IPS DF 4.7 (cell line): ENCODE measurements around the gene NANP.
"Not testable (repeated sequence)": the region's sequence is repeated elsewhere in the genome, so short reads cannot be mapped to it uniquely, and the experiment has no call there.

Experiments
- DNase-seq: peaks from one replicate; pipeline ENCODE4 v3.0.0-alpha.2; 2013; ENCODE audit warnings: low spot score; ENCODE audit errors: extremely low read depth

Gene NANP

DNA sequence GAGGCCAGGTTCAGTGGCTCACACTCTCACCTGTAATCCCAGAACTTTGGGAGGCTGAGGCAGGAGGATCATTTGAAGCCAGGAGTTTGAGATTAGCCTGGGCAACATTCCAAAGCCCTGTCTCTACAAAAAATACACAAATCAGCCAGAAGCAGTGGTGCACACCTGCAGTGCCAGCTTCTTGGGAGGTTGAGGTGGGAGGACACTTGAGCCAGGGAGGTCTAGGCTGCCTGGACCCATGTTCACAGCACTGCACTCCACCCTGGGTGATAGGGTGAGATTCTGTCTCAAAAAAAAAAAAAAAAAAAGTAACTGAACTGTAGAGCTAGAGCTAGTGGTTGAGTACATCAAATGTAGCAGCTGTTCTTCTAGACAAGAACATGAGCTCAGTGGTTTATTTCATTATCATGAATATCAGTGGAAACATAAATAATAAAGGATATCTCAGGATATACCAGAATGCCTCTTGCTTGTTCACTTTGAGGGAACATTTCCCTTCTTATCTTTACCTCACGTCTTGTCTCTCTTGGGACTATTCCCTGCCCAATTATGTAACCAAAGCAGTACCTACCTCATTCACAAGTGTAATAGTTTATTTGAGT lies 17.6 kb downstream of the NANP start:
- DNase-seq: no peak

DNA sequence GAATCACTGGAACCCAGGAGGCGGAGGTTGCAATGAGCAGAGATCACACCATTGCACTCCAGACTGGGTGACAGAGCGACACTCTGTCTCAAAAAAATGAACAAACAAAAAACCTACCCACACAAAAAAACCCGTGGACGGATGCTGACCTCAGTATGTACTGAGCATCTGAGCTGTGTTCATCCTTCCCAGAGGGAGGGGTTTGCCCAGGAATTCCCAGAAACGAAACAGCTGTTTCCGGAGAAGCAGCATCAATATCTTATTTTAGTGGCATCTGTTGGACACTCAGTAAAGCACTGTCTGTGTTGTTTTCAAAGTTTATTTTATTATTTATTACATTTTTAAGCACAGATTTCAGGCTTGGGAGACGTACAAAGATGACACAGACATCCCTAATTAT lies 18.7 kb downstream of the NANP start:
- DNase-seq: no peak

DNA sequence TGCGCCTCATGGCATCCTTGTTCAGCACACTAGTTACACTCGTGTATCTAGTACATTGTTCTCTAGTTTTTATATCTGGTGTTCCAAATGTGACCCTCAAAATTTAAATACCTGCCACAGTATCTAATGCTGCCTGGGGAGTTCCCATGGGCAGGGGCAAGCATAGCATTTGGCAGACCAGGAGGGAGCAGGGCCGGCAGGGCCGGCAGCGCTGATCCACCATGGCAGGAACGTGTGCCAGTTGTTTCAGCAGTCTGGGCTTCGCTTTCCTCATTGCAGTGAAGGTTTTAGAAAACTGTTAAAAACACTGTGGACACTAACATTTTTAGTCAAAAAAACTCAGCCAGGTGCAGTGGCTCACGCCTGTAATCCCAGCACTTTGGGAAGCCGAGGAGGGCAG lies 19.2 kb downstream of the NANP start:
- no peak for DNase-seq

DNA sequence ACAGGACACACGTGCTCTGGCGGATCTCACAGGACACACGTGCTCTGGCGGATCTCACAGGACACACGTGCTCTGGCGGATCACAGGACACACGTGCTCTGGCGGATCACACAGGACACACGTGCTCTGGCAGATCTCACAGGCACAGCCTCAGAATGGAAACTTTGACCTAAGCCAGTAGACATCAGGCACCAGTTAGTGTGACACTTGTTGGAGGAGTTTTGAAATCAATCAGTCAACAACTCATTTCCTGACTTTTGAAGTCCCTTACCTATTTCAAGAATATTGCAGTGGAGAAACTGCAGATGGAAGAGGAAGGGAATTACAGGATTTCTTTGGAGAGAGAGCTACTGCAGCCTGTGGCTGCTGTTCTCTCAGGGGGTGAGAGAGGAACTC lies 20.9 kb downstream of the NANP start:
- DNase-seq: not testable (repeated sequence)

DNA sequence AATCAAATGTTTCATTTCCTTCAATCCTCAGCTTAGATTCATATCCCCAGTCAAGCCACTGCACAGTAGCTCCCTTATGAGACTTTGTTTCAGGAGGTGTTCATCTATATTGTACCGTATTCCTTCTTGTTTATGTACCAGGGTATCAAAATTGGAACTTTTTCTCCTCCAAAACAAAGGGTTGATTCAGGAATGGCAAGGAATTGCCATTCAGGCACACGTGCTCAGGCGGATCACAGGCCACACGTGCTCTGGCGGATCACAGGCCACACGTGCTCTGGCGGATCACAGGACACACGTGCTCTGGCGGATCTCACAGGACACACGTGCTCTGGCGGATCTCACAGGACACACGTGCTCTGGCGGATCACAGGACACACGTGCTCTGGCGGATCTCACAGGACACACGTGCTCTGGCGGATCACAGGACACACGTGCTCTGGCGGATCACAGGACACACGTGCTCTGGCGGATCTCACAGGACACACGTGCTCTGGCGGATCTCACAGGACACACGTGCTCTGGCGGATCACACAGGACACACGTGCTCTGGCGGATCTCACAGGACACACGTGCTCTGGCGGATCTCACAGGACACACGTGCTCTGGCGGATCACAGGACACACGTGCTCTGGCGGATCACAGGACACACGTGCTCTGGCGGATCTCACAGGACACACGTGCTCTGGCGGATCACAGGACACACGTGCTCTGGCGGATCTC lies 21.5 kb downstream of the NANP start:
- DNase-seq: not testable (repeated sequence)

DNA sequence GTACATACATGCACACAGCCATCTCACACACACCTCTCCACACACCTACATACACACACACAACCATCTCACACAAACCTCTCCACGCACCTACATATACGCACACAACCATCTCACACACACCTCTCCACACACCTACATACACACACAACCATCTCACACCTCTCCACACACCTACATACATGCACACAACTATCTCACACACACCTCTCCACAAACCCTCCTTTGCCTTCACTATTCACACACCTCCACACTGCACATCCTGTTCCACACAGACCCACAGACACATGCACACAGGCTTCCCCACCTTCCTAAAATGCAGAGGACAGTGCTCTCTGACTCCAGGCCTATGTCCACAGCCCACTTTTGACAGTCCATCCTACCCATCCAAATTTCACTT lies 22.2 kb downstream of the NANP start:
- DNase-seq: no peak

DNA sequence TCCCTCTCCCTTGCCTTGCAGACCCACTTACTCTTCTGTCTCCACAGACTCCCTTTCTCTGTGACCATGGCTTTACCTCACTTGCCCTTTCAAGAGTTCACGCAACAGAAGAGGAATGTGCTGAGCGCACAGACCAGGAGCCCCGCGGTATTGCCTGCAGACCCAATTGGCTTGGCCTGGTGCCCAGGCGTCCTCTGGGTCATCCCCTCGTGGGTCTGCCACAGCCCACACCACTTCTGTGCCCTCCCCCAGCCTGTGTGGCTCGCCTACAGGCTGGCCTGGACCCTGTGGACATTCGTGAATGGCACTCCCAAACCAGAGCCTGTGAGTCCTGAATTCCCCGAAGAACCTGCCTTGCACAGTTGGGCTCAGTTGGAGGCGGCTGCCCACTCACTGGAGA lies 23.2 kb downstream of the NANP start:
- no peak for DNase-seq

DNA sequence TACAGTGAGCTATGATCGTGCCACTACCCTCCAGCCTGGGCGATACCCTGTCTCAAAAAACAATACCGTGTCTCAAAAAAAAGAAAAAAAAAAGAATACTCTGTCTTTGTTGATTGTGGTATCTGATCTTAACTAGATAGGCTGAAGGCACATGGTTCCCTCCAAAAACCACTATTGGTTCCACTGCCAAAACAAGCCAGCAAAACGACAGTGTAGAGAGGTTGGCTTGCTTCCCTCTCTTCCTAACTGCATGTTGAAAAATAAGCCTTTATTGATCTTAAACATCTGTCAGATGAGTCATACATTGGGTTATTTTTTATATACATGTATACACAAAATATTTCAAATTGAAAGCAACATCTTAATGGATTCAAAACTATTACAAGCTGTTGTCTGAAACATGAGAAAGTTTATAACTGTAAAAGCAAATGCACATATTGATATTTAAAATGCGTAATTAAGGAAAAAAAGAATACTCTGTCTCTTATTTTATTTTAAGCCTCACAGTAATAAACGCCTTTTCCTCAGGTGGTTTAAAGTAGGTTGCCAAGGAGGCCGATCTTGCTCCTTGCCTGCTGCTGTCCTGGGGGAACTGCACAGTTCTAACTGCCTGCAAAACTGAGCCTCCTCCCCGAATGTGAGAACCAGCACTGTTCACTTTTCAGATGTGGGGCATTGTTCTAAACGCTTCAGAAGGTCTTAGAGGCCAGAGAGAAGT lies 31.5 kb downstream of the NANP start:
- no peak for DNase-seq

DNA sequence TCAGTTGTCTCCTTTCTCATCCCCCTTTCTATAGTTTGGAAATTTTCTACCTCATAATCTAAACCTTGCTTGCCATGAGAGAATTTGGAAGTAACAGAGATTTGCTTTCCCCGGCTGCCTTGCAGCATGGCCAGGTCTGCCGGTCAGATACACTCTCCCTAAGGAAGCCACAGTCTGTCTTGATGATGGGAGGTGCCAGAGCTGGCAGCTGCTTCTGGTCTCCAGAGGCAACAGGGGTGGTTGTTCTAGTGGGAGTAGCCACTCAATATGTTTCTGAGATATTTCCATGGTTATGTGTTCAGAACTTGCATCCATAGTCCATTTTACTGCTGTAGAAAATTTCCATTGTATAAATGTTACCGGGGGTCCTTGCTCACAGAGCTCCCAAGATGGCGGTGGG lies 33.0 kb downstream of the NANP start:
- DNase-seq: not testable (repeated sequence)

DNA sequence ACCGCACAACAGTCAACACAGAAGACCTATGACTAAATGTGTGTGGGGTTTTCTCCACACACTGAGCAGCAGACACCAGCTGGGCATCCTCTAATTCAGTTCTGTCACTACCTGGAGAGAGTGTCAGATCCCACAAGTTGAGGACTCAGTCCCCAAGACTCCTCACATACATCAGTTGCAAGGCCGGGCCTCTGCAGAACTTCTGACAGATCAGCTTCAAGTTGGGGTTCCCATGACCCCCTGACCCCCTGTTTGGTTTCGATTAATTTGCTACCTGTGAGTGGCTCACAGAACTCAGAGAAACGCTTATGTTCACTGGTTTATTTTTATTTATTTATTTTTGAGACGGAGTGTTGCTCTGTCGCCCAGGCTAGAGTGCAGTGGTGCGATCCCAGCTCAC lies 35.3 kb downstream of the NANP start:
- DNase-seq: no peak

DNA sequence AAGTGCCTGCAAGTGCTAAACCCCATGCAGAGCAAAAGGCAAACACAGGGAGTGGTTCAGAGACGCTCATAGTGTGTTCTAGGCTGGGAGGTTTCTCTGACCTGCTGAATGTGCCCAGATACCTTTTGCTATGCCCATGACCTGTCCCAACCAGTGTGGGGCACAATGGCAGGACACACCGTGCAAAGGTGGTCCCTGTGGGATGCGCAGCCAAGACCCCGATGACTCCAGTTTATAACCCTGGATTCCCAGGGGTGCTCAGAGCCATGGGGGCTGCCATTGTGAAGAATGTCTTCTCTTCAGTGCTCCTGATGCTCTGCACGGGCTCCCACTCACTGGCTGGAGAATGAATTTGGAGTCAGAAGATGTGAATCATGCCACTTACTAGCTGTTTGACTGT lies 36.3 kb downstream of the NANP start:
- no peak for DNase-seq

DNA sequence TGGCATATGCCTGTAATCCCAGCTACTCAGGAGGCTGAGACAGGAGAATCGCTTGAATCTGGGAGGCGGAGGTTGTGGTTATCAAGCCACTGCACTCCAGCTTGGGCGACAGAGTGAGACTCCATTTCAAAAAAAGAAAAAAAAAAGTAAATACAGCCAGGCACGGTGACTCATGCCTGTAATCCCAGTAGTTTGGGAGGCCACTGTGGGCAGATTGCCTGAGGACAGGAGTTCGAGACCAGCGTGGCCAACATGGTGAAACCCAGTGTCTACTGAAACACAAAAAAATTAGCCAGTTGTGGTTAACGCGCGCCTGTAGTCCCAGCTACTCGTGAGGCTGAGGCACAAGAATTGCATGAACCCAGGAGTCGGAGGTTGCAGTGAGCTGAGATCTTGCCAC lies 36.9 kb downstream of the NANP start:
- no peak for DNase-seq

DNA sequence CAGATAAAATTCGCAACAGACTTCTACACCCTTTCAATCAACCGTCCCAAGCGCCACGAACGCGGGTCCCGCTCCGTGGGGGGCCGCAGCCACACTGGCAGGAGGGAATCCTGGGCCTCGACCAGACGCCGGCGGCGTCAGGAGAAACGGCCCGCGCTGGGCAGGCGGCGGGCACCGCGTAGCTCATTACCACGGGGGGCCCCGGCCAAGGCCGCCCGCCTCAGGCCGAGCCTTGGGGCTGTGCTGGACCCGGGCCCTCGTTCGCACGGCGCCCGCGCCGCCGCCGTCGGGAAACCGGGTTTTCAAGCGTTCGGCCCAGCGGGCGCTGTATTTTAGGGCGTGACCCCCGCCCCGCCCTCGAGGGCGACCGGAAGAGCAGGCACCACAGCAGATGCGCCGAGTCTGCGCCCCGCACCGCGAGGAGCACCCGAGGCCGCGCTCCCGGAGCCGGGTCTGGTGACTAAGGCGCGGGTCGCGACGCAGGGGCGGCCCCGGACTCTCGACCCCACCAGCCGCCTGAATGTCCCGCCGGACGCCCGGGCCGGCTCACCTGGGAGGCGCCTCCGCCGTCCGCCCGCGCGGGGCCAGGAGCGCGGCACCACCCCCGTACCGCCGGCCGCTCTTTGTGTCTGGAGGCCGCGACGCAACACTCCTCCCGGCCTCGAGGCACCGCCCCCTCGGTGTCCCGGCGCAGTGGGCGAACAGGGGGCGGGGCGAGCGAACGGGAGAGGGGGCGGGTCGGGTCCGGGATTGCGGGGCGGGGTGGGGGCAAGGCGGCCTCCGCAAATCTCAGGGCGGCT lies 38.7 kb downstream of the NANP start, which contains the start of gene NINL:
Gene NINL, minus strand, starts transcription at position 627 of the 800 bp plus-strand sequence. CDS start 58,944 bp downstream, outside the sequence.
- no peak for DNase-seq

DNA sequence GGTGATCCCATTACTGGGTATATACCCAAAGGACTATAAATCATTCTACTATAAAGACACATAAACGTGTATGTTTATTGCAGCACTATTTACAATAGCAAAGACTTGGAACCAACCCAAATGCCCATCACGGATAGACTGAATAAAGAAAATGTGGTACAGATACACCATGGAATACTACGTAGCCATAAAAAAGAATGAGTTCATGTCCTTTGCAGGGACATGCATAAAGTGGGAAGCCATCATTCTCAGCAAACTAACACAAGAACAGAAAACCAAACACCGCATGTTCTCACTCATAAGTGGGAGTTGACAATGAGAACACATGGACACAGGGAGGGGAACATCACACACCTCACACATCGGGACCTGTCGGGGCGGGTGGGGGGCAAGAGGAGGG lies 40.2 kb downstream of the NANP start:
- not testable (repeated sequence) for DNase-seq

DNA sequence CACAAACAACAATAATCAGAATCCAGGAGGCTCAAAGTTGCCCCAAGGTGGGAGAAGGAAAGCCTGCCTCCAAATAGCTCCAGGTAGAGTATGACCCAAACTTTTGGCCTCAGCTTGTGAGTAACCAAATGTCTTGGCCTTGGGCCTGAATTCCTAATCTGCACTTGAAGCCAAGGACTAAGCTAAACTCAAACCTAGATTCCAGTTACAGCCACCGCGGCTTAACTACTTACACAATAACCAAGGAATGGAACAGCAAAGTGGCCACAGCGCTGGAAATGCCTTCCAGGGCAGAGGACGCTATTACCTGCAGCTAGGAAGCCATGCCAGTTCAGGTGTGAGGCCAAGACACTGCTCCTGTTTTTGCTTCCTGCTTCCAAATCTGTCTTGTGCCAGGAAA lies 43.1 kb downstream of the NANP start:
- DNase-seq: no peak

DNA sequence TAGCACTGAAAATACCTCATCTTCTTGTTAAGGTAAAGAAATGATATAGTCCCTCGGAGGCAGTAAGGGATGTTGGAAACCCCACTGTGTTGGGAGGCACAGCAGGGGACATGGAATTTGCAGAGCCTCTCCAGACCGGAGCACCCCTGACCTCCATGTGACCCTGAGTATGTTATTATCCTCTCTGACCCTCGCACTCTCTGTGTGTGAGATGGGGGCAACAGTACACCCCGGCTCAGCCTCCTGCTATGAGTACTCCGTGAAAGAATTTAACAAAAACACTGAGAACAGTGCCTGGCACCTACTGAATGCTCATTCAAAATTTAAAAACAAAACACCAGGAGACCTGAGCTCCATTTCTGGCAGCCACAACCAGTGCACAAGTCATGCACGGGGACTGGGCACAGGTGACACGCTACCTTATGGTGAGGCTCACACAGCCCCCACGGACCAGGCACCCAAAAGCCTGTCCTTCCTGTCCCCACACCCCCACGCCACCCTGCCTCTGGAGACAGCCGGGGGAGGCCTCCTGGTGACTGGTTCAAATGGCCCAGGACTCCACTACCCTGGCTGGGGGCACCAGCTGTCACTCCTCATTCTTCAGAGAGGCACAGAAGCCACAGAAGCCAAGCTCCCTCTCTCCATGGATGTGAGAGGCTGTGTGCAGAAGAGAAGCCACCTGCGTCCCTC lies 44.6 kb downstream of the NANP start:
- no peak for DNase-seq

DNA sequence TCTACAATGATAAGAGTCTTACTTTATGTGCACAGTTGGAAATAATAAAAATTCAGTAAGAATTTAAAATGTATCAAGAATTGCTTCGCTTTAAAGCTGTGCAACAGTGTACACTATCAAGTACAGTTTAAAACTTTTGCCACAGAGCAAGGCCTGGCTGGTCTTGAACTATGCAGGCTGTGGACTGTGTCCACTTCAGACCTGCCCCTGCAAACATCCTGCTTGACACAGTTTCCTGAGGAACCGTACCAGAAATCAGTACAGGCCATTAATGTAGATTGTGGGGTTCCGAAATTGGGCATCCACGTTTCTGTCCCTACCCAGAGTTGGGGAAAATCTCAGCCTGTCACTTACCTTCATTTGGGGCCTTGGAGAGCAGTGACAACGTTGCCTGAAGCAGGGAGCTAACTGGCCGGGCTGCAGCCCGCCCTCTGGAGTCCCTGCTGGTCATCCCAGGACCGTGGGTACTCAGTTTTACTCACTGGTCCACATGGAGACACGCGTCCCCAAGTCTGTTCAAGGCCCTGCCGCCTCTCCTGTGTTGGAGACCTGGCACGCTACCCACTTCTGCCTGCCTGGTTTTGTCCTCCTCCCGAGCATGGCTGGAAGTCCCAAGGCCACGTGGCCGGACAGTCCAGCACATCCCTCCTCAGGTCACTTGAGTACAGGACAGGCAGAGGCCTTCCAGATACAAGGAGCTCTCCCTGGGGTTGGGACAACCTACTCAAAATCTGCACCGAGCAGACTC lies 46.9 kb downstream of the NANP start:
- DNase-seq: no peak

DNA sequence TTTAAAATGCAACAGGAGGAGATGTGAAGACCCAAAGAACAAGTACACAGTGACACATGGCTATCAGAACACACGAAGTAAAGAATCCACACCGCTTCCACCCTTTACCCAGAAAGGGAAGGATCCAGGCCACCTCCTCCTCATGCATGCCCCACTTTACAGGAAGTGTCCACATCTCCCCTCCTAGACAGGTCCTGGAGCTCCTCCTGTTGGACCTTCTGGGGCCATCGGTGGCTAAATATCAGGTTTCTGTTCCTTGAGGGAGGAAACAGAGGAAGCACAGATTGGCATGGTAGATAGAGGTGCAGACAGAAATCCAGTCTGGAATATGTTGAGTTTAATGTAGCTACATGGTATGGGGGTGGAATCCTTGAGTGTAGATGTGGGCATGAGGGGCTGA lies 49.4 kb downstream of the NANP start:
- no peak for DNase-seq

DNA sequence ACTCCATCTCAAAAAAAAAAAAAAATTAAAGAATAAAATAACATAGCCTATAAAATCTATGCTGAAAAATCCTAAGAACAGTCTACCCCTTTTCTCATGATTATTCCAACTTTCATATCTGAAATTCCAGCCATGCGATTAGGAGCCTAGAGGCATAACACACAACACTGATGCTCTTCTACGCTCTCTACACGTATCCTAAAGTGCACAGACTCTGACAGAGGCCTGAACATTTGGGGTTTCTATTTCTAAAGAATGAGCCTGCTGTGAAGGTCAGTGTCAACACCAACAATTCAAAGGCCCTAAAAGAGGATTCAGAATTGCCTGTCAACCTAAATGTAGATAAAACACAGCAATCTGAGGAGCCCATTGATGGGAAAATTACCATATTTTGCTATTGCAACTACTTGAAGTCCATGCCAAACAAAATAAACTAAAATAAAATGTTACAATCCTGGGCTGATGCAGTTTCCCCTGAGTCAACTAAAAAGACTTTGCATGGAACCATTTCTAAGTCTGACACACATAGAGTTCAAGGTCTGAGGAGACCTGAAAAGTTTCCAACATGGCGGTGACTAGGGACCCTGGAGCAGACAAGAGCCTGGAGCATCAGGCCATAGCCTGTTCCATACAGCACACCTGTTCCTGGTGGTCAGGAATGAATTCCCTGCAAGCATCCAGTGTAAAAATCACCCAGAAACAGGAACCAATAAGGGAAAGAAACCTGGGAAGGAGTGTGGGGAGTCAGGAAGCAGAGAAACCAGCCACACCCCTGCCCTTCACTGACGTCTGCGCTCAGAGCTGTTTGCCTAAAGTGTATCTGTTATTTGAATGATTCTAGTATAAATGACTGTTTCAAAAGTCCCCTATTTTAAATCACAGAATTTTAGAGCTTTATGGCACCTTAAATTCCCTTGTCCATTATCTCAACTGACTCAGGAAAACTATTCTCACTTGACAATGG lies 50.2 kb downstream of the NANP start:
- DNase-seq: no peak
